GM23338 (cell line): ENCODE data around the gene FLNB.

Source experiments
- CREB1 ChIP-seq: fragments of 250-450 bp; sonication (Bioruptor Pico); IDR thresholded peaks from 2 replicates; pipeline ENCODE4 v1.5.0; 2020; ENCODE audit warnings: low read depth, mild to moderate bottlenecking, moderate library complexity
- EZH2 ChIP-seq: fragments of 200-600 bp; sonication (generic); IDR thresholded peaks from one replicate; pipeline ENCODE4 v1.8.0; 2017; ENCODE audit warnings: antibody characterized with exemption, mild to moderate bottlenecking, low read depth; ENCODE audit not compliant: unreplicated experiment
- EZH2phosphoT487 ChIP-seq: fragments of 200-600 bp; sonication (generic); IDR thresholded peaks from one replicate; pipeline ENCODE4 v1.8.1; 2018; ENCODE audit warnings: antibody characterized with exemption; ENCODE audit not compliant: unreplicated experiment
- JUNB ChIP-seq: IDR thresholded peaks from one replicate; pipeline ENCODE4 v1.6.1; 2016; ENCODE audit warnings: antibody characterized with exemption; ENCODE audit not compliant: unreplicated experiment
- NANOG ChIP-seq: IDR thresholded peaks from 2 replicates; pipeline ENCODE4 v1.6.1; 2016; ENCODE audit warnings: antibody characterized with exemption, borderline replicate concordance
- POLR2AphosphoS5 ChIP-seq: IDR thresholded peaks from 2 replicates; pipeline ENCODE4 v1.6.1; 2016; ENCODE audit warnings: antibody characterized with exemption, low read depth
- STAT1 ChIP-seq: IDR thresholded peaks from one replicate; pipeline ENCODE4 v1.6.1; 2016; ENCODE audit warnings: antibody characterized with exemption; ENCODE audit not compliant: unreplicated experiment
- ZNF114 ChIP-seq: fragments of 250-450 bp; sonication (Bioruptor Pico); IDR thresholded peaks from 2 replicates; pipeline ENCODE4 v1.5.0; 2020; ENCODE audit warnings: mild to moderate bottlenecking, moderate library complexity
- TF ChIP-seq, protein P1 (sequence below): IDR thresholded peaks from one replicate; pipeline ENCODE4 v1.6.1; 2018; ENCODE audit warnings: antibody characterized with exemption; ENCODE audit not compliant: unreplicated experiment
- TF ChIP-seq, protein P2 (sequence below), 2 experiments: fragments of 200-600 bp in 1 of 2; sonication (generic) in 1 of 2; conservative IDR thresholded peaks; 2 replicates each; pipeline versions ENCODE4 v1.5.1 to v1.6.1; 2016 to 2017; ENCODE audit warnings: antibody characterized with exemption in 2 of 2, low read depth in 2 of 2, mild to moderate bottlenecking in 2 of 2, moderate library complexity in 1 of 2

GRCh38 chr3:58041826-58042324, 33.7 kb downstream of the FLNB start:
- TF ChIP-seq, protein P1, sequence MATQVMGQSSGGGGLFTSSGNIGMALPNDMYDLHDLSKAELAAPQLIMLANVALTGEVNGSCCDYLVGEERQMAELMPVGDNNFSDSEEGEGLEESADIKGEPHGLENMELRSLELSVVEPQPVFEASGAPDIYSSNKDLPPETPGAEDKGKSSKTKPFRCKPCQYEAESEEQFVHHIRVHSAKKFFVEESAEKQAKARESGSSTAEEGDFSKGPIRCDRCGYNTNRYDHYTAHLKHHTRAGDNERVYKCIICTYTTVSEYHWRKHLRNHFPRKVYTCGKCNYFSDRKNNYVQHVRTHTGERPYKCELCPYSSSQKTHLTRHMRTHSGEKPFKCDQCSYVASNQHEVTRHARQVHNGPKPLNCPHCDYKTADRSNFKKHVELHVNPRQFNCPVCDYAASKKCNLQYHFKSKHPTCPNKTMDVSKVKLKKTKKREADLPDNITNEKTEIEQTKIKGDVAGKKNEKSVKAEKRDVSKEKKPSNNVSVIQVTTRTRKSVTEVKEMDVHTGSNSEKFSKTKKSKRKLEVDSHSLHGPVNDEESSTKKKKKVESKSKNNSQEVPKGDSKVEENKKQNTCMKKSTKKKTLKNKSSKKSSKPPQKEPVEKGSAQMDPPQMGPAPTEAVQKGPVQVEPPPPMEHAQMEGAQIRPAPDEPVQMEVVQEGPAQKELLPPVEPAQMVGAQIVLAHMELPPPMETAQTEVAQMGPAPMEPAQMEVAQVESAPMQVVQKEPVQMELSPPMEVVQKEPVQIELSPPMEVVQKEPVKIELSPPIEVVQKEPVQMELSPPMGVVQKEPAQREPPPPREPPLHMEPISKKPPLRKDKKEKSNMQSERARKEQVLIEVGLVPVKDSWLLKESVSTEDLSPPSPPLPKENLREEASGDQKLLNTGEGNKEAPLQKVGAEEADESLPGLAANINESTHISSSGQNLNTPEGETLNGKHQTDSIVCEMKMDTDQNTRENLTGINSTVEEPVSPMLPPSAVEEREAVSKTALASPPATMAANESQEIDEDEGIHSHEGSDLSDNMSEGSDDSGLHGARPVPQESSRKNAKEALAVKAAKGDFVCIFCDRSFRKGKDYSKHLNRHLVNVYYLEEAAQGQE: no peak
- TF ChIP-seq POLR2AphosphoS5: no peak
- TF ChIP-seq, protein P2, sequence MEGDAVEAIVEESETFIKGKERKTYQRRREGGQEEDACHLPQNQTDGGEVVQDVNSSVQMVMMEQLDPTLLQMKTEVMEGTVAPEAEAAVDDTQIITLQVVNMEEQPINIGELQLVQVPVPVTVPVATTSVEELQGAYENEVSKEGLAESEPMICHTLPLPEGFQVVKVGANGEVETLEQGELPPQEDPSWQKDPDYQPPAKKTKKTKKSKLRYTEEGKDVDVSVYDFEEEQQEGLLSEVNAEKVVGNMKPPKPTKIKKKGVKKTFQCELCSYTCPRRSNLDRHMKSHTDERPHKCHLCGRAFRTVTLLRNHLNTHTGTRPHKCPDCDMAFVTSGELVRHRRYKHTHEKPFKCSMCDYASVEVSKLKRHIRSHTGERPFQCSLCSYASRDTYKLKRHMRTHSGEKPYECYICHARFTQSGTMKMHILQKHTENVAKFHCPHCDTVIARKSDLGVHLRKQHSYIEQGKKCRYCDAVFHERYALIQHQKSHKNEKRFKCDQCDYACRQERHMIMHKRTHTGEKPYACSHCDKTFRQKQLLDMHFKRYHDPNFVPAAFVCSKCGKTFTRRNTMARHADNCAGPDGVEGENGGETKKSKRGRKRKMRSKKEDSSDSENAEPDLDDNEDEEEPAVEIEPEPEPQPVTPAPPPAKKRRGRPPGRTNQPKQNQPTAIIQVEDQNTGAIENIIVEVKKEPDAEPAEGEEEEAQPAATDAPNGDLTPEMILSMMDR (conservative IDR thresholded peaks at IDR 0.05; ENCODE audit: low read depth in 2 of 2): no peak
- TF ChIP-seq EZH2: no peak
- TF ChIP-seq ZNF114 (CRISPR knock-in tag): no peak
- TF ChIP-seq JUNB: no peak
- TF ChIP-seq CREB1 (CRISPR knock-in tag): no peak
- peak; percentile 30; the same call in 1 of the 2 replicates for TF ChIP-seq NANOG
- TF ChIP-seq EZH2phosphoT487: no peak
- TF ChIP-seq STAT1: no peak
